ENCODE measurements around the gene SYT1.

SYT1 gene

GRCh38 chr12:79329933-79330332, 465.4 kb downstream of the SYT1 start:
- TF ChIP-seq REST (IDR thresholded peaks at IDR 0.05; ENCODE audit: insufficient read depth in 1 of 2, low read depth in 2 of 2, low read length in 2 of 2) (no peak), TAF1 (IDR thresholded peaks at IDR 0.05; ENCODE audit: borderline replicate concordance, insufficient read depth, low read length) (no peak), SIN3A (IDR thresholded peaks at IDR 0.05; ENCODE audit: borderline replicate concordance, insufficient read depth, low read length) (no peak), FOXP2 (optimal IDR thresholded peaks at IDR 0.05; ENCODE audit: borderline replicate concordance, extremely low read depth, extremely low read length, insufficient read depth) (no peak), POLR2AphosphoS5 (IDR thresholded peaks at IDR 0.05; ENCODE audit: low read depth, low read length) (no peak)

GRCh38 chr12:79331870-79332269, 467.3 kb downstream of the SYT1 start:
- TF ChIP-seq POLR2AphosphoS5 (IDR thresholded peaks at IDR 0.05; ENCODE audit: low read depth, low read length) (no peak), TAF1 (IDR thresholded peaks at IDR 0.05; ENCODE audit: borderline replicate concordance, insufficient read depth, low read length) (no peak), SIN3A (IDR thresholded peaks at IDR 0.05; ENCODE audit: borderline replicate concordance, insufficient read depth, low read length) (no peak), FOXP2 (optimal IDR thresholded peaks at IDR 0.05; ENCODE audit: borderline replicate concordance, extremely low read depth, extremely low read length, insufficient read depth) (no peak), REST (IDR thresholded peaks at IDR 0.05; ENCODE audit: insufficient read depth in 1 of 2, low read depth in 2 of 2, low read length in 2 of 2) (no peak)

GRCh38 chr12:79333144-79333543, 468.6 kb downstream of the SYT1 start:
- TF ChIP-seq POLR2AphosphoS5 (IDR thresholded peaks at IDR 0.05; ENCODE audit: low read depth, low read length) (no peak), TAF1 (IDR thresholded peaks at IDR 0.05; ENCODE audit: borderline replicate concordance, insufficient read depth, low read length) (no peak), REST (IDR thresholded peaks at IDR 0.05; ENCODE audit: insufficient read depth in 1 of 2, low read depth in 2 of 2, low read length in 2 of 2) (no peak), FOXP2 (optimal IDR thresholded peaks at IDR 0.05; ENCODE audit: borderline replicate concordance, extremely low read depth, extremely low read length, insufficient read depth) (no peak), SIN3A (IDR thresholded peaks at IDR 0.05; ENCODE audit: borderline replicate concordance, insufficient read depth, low read length) (no peak)

- TF ChIP-seq POLR2AphosphoS5 (IDR thresholded peaks at IDR 0.05; ENCODE audit: low read depth, low read length) (no peak), TAF1 (IDR thresholded peaks at IDR 0.05; ENCODE audit: borderline replicate concordance, insufficient read depth, low read length) (no peak), REST (IDR thresholded peaks at IDR 0.05; ENCODE audit: insufficient read depth in 1 of 2, low read depth in 2 of 2, low read length in 2 of 2) (no peak), FOXP2 (optimal IDR thresholded peaks at IDR 0.05; ENCODE audit: borderline replicate concordance, extremely low read depth, extremely low read length, insufficient read depth) (no peak), SIN3A (IDR thresholded peaks at IDR 0.05; ENCODE audit: borderline replicate concordance, insufficient read depth, low read length) (no peak)
These were observed 473.2 kb downstream of the SYT1 start for GRCh38 chr12:79337662-79338290.
